IgD-negative memory B cell (primary cell): ENCODE data around the gene GCDH. TPM values are rescaled to one million over a fixed set of nuclear protein-coding genes. Genes with fewer than 3 reads are reported as not detected.
"Not testable (repeated sequence)": the region's sequence is repeated elsewhere in the genome, so short reads cannot be mapped to it uniquely, and the experiment has no call there.

Experiments used
- H3K27ac Mint-ChIP-seq, 3 donors: one replicate each; pipeline ENCODE4 v1.8.0; 2020 to 2022; ENCODE audit warnings: mild to moderate bottlenecking in 3 of 3, mixed read lengths in 3 of 3, moderate library complexity in 1 of 3
- H3K27me3 Mint-ChIP-seq: one replicate; pipeline ENCODE4 v1.8.0; 2021; ENCODE audit warnings: mixed read lengths
- H3K36me3 Mint-ChIP-seq: one replicate; pipeline ENCODE4 v1.8.0; 2020; ENCODE audit warnings: mild to moderate bottlenecking, mixed read lengths
- H3K4me1 Mint-ChIP-seq, 3 donors: one replicate each; pipeline ENCODE4 v1.8.0; 2020 to 2022; ENCODE audit warnings: mixed read lengths in 3 of 3, mild to moderate bottlenecking in 1 of 3
- H3K4me3 Mint-ChIP-seq, 4 donors: one replicate each; pipeline ENCODE4 v1.8.0; 2020 to 2022; ENCODE audit warnings: mild to moderate bottlenecking in 4 of 4, mixed read lengths in 4 of 4, moderate library complexity in 3 of 4
- H3K9me3 Mint-ChIP-seq, 3 donors: one replicate each; pipeline ENCODE4 v1.8.0; 2020 to 2021; ENCODE audit warnings: mixed read lengths in 3 of 3, mild to moderate bottlenecking in 1 of 3
- polyA plus RNA-seq: library from polyadenylated mRNA; unstranded; fragments of 300-500 nt; fragmentation: Illumina TruSeq; gene quantifications from one replicate; pipeline ENCODE4 v1.2.3, GENCODE V29; 2021

The GCDH gene
- polyA plus RNA-seq, 1 donor from 2014 or later = 13.5 TPM

DNA sequence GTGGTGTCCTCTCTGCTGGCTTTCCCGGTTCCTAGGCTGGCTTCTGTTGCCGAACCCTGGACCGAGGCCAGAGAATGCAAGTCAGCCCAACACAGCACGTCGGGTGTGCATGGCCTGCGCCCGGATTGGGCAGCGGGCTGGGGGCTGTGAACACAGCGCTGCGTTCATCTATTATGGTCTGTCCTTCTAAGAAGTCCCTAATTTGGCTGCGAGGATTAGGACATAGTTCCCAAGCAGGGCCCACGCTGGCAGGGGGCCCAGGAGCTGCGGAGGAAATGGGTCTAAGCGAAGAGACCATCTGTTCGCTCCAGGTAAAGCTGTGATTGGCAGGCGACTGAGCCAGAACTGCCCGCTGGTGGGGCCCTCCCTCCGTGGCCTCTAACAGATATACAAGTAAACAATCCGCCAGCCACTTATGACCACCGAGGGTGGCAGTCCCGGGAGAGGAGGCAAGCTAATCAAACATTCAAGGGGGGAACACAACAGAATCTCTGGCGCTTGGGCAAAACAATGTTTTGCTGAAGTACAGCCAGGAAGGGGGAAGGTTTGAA lies 22.1 kb downstream of the GCDH start:
- peaks cover 0 to 8% (median 6%) of the 10 kb centered on the region in 3 donors for H3K4me1 Mint-ChIP-seq
- H3K9me3 Mint-ChIP-seq = no peaks in the 10 kb centered on the region
- H3K4me3 Mint-ChIP-seq = no peak overlapping the region
- peak overlapping the region in 1 of 3 donors; percentile 53 for H3K27ac Mint-ChIP-seq
- no peaks in the 10 kb centered on the region for H3K36me3 Mint-ChIP-seq
- no peaks in the 10 kb centered on the region for H3K27me3 Mint-ChIP-seq

DNA sequence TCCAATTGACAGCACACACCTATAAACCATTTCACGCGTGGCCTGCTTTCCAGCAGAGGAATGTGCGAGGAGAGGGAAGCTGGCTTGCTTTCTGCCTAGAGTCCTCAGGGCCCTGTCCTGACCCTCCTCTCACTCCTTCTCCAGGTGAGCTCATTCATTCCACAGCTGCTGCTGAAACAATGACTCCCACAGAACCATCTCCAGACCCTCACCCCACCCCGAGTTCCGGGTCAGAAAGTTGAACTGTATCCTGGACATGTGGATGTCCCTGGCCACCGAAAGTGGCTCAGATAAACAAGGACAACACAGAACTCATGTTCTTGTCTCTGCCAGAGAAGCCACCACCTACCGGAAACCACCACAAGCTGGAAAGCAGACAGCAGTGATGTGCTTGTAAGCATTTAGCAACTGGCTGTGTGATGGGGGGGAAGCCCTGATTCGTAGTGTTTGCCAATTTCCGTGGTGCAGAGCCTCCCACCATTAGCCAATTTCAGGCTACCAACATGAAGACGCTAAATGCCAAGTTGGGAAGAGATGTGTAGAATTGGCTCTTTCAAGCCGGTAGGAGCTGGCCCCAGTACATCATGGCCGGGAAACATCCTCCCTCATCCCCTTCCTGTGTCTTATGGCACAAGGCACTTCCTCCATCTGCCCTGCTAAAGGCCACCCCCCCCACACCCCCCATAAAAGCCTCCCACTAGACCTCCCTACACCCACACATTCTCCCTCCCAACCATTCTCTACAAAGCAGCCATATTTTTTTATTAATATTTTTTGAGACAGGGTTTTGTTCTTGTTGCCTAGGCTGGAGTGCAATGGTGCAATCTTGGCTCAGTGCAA lies 23.1 kb downstream of the GCDH start:
- no peaks in the 10 kb centered on the region for H3K27me3 Mint-ChIP-seq

DNA sequence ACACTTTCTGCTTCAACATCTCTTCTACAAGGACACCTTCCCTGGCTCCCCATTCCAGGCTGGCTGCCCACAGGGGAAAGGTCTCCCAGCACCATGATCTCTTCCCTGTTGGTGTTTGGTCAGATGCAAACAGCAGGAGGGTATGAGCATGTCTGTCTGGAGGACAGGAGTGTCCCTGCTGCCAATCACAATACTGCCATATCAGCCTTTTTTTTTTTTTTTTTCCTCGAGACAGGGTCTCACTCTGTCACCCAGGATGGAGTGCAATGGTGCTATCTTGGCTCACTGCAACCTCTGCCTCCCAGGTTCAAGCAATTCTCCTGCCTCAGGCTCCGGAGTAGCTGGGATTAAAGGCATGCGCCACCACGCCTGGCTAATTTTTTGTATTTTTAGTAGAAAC lies 24.9 kb downstream of the GCDH start:
- peaks cover 6 to 13% (median 11%) of the 10 kb centered on the region in 3 donors for H3K4me1 Mint-ChIP-seq
- not testable (repeated sequence) for H3K36me3 Mint-ChIP-seq, H3K9me3 Mint-ChIP-seq, H3K4me3 Mint-ChIP-seq, H3K27me3 Mint-ChIP-seq, H3K27ac Mint-ChIP-seq

More for the DNA sequence above, 23.1 kb downstream of the GCDH start:
- Mint-ChIP-seq H3K36me3 (no peaks in the 10 kb centered on the region), H3K4me3 (peak overlapping the region in 2 of 4 donors; percentile 21 to 73), H3K9me3 (peaks cover 0 to under 1% (median 0%) of the 10 kb centered on the region in 3 donors), H3K27ac (peak overlapping the region in 2 of 3 donors; percentile 7 to 52), H3K4me1 (peaks cover 2 to 9% (median 8%) of the 10 kb centered on the region in 3 donors)

- Mint-ChIP-seq H3K4me3 (peak overlapping the region in 1 of 4 donors; percentile 49), H3K36me3 (peaks cover 4% of the 10 kb centered on the region), H3K4me1 (peaks cover 6 to 13% (median 11%) of the 10 kb centered on the region in 3 donors), H3K27ac (peak overlapping the region in 1 of 3 donors; percentile 57), H3K9me3 (peaks cover 0 to 1% (median 0%) of the 10 kb centered on the region in 3 donors), H3K27me3 (no peaks in the 10 kb centered on the region)
Observed at GRCh38 chr19:12918253-12918652, 27.3 kb downstream of the GCDH start.

GRCh38 chr19:12921047-12921446 lies 30.1 kb downstream of the GCDH start:
- Mint-ChIP-seq H3K4me1 (peaks cover 5 to 8% (median 6%) of the 10 kb centered on the region in 3 donors), H3K27ac (peak overlapping the region in 2 of 3 donors; percentile 46 to 85), H3K4me3 (peak overlapping the region in 1 of 4 donors; percentile 57)

GRCh38 chr19:12922959-12923358 lies 32.0 kb downstream of the GCDH start:
- Mint-ChIP-seq H3K27me3 (no peaks in the 10 kb centered on the region), H3K36me3 (peaks cover 8% of the 10 kb centered on the region), H3K9me3 (peaks cover 0 to 1% (median 0%) of the 10 kb centered on the region in 3 donors), H3K4me1 (peaks cover 5 to 6% (median 5%) of the 10 kb centered on the region in 3 donors), H3K27ac (peak overlapping the region in 1 of 3 donors; percentile 72), H3K4me3 (peak overlapping the region in 1 of 4 donors; percentile 74)

More at GRCh38 chr19:12921047-12921446, 30.1 kb downstream of the GCDH start:
- peaks cover 0 to 1% (median 0%) of the 10 kb centered on the region in 3 donors for H3K9me3 Mint-ChIP-seq
- H3K27me3 Mint-ChIP-seq = no peaks in the 10 kb centered on the region
- H3K36me3 Mint-ChIP-seq = peaks cover 4% of the 10 kb centered on the region

DNA sequence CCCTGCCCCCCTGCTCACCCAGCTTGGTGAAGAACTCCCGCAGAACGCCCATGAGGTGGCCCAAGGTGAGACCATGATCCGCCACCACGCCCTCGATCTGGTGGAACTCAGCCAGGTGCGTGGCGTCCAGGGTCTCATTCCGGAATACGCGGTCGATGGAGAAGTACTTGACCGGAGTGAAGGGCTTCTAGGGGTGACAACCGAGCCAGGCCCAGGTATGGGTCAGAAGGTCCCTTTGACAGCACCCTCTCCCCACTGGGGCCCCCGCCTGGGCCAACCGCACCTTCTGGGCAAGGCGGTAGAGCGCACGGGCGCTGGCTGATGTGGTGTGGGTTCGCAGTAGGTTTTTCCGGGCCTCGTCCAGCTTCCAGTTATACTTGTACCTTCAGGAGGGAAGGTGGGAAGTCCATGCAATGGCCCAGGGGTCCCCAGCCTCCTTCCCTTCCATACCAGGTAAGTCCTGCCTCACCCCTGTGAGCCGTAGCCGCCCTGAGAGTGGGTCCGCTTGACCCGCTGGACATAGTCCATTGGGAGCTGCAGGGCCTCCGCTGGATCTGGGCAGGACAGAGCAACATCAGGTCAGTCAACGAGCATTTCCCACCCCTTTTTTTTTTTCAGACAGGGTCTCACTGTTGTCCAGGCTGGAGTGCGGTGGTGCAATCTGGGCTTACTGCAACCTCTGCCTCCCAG lies 33.8 kb downstream of the GCDH start:
- Mint-ChIP-seq H3K4me3 (no peak overlapping the region), H3K36me3 (peaks cover 8% of the 10 kb centered on the region), H3K4me1 (peaks cover 0 to 3% (median 2%) of the 10 kb centered on the region in 3 donors), H3K27me3 (no peaks in the 10 kb centered on the region), H3K9me3 (no peaks in the 10 kb centered on the region), H3K27ac (no peak overlapping the region)

DNA sequence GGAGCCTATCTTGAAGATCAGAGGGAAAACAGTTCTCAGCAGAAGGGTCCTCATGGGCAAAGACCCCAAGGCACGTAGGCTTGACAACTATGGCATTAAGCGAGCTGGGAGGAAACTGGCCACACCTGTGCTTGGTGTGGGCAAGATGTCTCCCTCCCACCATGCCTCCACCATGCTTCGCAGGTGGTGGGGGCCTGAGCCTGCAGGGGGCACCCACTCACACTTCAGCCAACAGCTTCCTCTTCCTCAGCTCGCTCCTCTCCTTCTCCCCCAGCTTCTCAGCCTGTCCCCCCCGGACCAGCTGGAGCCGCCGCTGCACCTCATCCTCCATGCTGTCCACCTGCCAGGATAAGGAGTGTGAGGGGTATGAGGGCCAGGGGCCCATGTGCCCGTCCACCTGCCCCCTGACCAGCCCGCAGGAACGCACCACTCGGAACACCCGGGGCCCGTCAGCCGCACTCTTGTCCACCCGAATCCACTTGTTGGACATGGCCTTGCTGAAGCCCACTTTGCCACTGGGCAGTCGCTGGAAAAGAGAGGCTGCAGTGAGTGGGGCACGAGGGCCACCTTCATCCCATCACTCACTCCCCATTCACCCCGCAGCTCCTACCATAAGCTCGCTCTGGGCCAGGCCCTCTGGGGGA lies 39.2 kb downstream of the GCDH start:
- Mint-ChIP-seq H3K9me3 (no peaks in the 10 kb centered on the region), H3K27me3 (no peaks in the 10 kb centered on the region), H3K4me3 (peak overlapping the region in 1 of 4 donors; percentile 38), H3K4me1 (peaks cover 4 to 21% (median 13%) of the 10 kb centered on the region in 3 donors), H3K36me3 (peaks cover 5% of the 10 kb centered on the region), H3K27ac (no peak overlapping the region)

DNA sequence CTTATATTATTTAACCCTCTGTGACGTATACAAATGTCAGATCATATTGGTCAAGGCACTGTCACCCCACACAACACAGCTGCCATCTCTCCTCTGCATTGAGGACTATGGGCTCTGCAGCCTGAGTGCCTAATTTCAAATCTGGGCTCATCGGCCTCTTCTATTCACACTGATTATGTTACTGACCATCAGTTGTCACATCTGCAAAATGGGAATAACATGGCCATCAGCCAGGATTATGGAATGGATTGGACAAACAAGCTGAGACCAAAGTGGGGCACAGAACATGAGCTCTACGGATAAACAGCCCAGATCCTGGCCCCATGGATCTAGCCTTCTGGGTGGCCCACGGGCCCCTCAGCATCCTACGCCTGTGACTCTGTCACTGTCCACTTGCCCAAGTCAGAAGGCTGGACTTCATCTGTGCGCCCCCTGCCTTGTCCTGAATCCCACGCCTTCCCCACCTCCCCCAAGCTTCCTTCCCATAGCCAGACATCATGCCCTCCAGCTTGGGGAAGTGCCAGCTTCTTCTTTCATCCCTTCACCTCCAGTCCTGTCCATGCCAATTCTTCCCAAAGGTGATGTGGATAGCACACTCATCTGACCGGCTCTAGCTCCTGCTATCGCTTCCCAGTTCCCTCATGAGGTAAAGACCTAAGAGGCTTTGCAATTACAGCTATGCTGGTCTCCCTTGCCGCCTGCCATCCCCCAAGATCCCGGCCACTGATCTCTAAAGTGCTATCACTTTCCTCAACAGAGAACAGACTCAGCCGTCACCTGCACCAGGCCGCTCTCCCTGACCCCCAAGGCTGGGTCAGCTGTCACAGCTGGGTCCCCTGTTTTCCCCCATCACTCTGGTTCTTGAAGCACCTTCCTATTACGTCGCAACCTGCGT lies 41.7 kb downstream of the GCDH start:
- Mint-ChIP-seq H3K36me3 (peaks cover 1% of the 10 kb centered on the region), H3K4me1 (peaks cover 9 to 30% (median 22%) of the 10 kb centered on the region in 3 donors), H3K27ac (peak overlapping the region; percentile 33 to 93 (median 85)), H3K9me3 (no peaks in the 10 kb centered on the region), H3K27me3 (no peaks in the 10 kb centered on the region), H3K4me3 (peak overlapping the region; percentile 78 to 99 (median 98))

DNA sequence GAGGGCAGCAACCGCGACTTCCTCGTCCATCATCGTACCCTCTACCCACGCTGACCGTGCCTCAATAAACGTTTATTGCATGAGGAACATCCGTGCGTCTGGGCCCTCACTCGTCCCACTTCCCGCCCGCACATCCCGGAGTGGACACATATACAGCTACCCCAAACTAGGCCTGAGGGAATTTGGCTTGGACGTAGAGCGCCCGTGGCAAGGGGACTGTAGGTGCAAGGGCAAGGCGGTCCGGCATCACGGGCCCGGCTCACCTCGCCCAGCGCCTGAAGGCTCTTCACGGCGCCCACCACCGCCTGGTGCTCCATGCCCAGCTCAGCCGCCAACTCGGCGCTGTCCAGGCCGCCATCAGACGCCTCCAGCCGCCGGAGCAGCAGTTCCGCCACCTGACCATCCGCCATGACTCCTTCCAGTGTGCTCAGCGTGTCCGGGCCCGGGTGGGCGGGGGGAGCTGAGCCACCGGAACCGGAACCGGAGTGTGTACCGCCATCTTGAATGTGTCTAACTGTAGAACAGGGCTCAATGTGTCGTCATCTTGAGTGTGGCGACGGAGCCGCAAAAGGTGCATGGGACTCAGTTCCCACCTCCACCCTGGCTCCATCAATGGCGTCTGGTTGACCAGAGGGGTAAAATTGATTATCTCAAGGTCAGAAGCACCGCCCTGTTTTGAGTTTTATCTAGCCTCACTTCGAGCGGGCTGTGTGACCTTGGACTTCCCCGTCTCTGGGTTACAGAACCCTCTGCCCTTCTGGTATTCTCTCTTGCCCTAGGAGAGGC lies 42.5 kb downstream of the GCDH start, which contains the start of gene FARSA:
FARSA (minus strand) TSS at position 425 of the 786 bp plus-strand sequence; CDS start at position 410, 15 bp downstream.
- Mint-ChIP-seq H3K36me3 (peaks cover 1% of the 10 kb centered on the region), H3K27me3 (no peaks in the 10 kb centered on the region), H3K4me1 (peaks cover 18 to 32% (median 24%) of the 10 kb centered on the region in 3 donors)

GRCh38 chr19:12935071-12935470 lies 44.1 kb downstream of the GCDH start:
- Mint-ChIP-seq H3K36me3 (peaks cover 5% of the 10 kb centered on the region), H3K4me3 (peak overlapping the region in 2 of 4 donors; percentile 36 to 43), H3K4me1 (peaks cover 30 to 40% (median 33%) of the 10 kb centered on the region in 3 donors), H3K27me3 (no peaks in the 10 kb centered on the region), H3K27ac (no peak overlapping the region), H3K9me3 (no peaks in the 10 kb centered on the region)

More for the DNA sequence above, 42.5 kb downstream of the GCDH start, which contains the start of gene FARSA:
- H3K9me3 Mint-ChIP-seq = no peaks in the 10 kb centered on the region
- H3K27ac Mint-ChIP-seq = peak within 1 kb of the TSS; percentile 33 to 93 (median 89)
- H3K4me3 Mint-ChIP-seq = peak within 1 kb of the TSS; percentile 78 to 99 (median 98)

DNA sequence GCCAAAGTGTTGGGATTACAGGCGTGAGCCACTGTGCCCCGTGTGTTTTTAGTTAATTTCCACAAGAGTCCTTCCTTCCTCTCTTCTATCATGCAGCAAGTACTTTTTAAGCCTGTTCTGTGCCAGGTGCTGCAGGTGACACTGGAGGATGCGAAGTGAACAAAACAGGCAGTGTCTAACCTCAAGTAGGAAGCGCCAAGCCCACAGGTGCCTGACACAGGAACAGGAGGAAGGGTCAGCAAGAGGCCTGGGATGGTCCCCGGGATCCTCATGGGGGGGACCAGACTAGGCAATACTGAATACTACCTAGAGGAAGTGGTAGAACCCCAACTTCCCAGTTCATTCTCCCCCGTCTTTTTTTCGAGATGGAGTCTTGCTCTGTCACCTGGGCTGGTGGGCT lies 45.6 kb downstream of the GCDH start:
- peaks cover 36 to 48% (median 38%) of the 10 kb centered on the region in 3 donors for H3K4me1 Mint-ChIP-seq
- peak overlapping the region in 3 of 4 donors; percentile 28 to 67 (median 66) for H3K4me3 Mint-ChIP-seq
- no peaks in the 10 kb centered on the region for H3K27me3 Mint-ChIP-seq
- H3K27ac Mint-ChIP-seq = peak overlapping the region in 1 of 3 donors; percentile 97
- no peaks in the 10 kb centered on the region for H3K9me3 Mint-ChIP-seq
- H3K36me3 Mint-ChIP-seq = peaks cover 7% of the 10 kb centered on the region
